Breast epithelium (tissue), 4 donors: ENCODE data around the gene PLCB4. TPM values are rescaled to one million over a fixed set of nuclear protein-coding genes. Genes with fewer than 3 reads are reported as not detected.

Source experiments
- DNase-seq, 2 donors: peaks; one replicate each; pipeline ENCODE4 v3.0.0-alpha.2; 2019; ENCODE audit warnings: low spot score in 2 of 2
- H3K27ac ChIP-seq, 2 donors: fragments of 200-600 bp; sonication (generic) in 1 of 2; one replicate each; pipeline ENCODE4 v1.5.1; 2016 to 2019; ENCODE audit warnings: mild to moderate bottlenecking in 1 of 2
- H3K27me3 ChIP-seq, 2 donors: fragments of 200-600 bp; sonication (generic) in 1 of 2; one replicate each; pipeline versions ENCODE4 v1.5.1 to v1.6.0; 2017 to 2019; ENCODE audit warnings: control low read depth in 1 of 2, mild to moderate bottlenecking in 1 of 2
- H3K36me3 ChIP-seq: fragments of 200-600 bp; one replicate; pipeline ENCODE4 v1.5.1; 2019
- H3K4me1 ChIP-seq, 2 donors: fragments of 200-600 bp; sonication (generic); one replicate each; pipeline ENCODE4 v1.5.1; 2016 to 2019; ENCODE audit warnings: control low read depth in 1 of 2
- H3K4me3 ChIP-seq, 3 donors: fragments of 200-600 bp; sonication (generic); 1 replicate in 2 of 3; 2 replicates in 1 of 3; pipeline ENCODE4 v1.5.1; 2016 to 2019; ENCODE audit warnings: mild to moderate bottlenecking in 3 of 3, moderate library complexity in 2 of 3
- H3K9me3 ChIP-seq, 2 donors: fragments of 200-600 bp; sonication (generic) in 1 of 2; one replicate each; pipeline ENCODE4 v1.5.1; 2016 to 2019; ENCODE audit warnings: control low read depth in 1 of 2
- CTCF ChIP-seq, 3 donors: fragments of 450-650 bp; IDR thresholded peaks; one replicate each; pipeline ENCODE4 v1.5.1; 2016 to 2017; ENCODE audit warnings: antibody characterized with exemption in 3 of 3, mild to moderate bottlenecking in 3 of 3, moderate library complexity in 3 of 3
- POLR2A ChIP-seq: fragments of 450-650 bp; IDR thresholded peaks from one replicate; pipeline ENCODE4 v1.6.1; 2016; ENCODE audit warnings: antibody characterized with exemption, mild to moderate bottlenecking, moderate library complexity
- POLR2AphosphoS5 ChIP-seq, 3 donors: sonication (generic); formaldehyde crosslinking; IDR thresholded peaks; one replicate each; pipeline ENCODE4 v1.6.1; 2017; ENCODE audit warnings: antibody characterized with exemption in 3 of 3
- intact Hi-C: fragments of 100-400 bp; cut with DNase I; formaldehyde crosslinking; loops from one replicate; pipeline ENCODE4 v1.15.1; 2023; ENCODE audit warnings: low total_unique reads
- total RNA-seq, 3 donors: library from RNA; depleted of rRNA; stranded (reverse); fragments of >200 nt; gene quantifications; one replicate each; pipeline ENCODE4 v1.1.0, GENCODE V29; 2016

PLCB4 gene
- total RNA-seq, 3 donors from 2014 or later: 9.4 to 17.7 (median 13.0) TPM

GRCh38 chr20:9474835-9475415 lies 406.0 kb downstream of the PLCB4 start:
- intact Hi-C loops: no loop called here
- H3K27me3 ChIP-seq: no peaks in the 10 kb centered on the region
- no peaks in the 10 kb centered on the region for H3K4me1 ChIP-seq
- no peaks in the 10 kb centered on the region for H3K9me3 ChIP-seq
- H3K27ac ChIP-seq: no peak overlapping the region
- no peak for DNase-seq
- TF ChIP-seq CTCF (IDR thresholded peaks at IDR 0.05): no peak
- TF ChIP-seq POLR2A: no peak
- TF ChIP-seq POLR2AphosphoS5 (IDR thresholded peaks at IDR 0.05): no peak
- H3K36me3 ChIP-seq: no peaks in the 10 kb centered on the region
- no peak overlapping the region for H3K4me3 ChIP-seq

GRCh38 chr20:9475456-9475855 lies 406.6 kb downstream of the PLCB4 start:
- intact Hi-C loops: no loop called here
- TF ChIP-seq CTCF (IDR thresholded peaks at IDR 0.05) (no peak), POLR2AphosphoS5 (IDR thresholded peaks at IDR 0.05) (no peak), POLR2A (no peak)
- H3K9me3 ChIP-seq: no peaks in the 10 kb centered on the region
- no peaks in the 10 kb centered on the region for H3K27me3 ChIP-seq
- no peak for DNase-seq
- no peak overlapping the region for H3K4me3 ChIP-seq
- no peaks in the 10 kb centered on the region for H3K4me1 ChIP-seq
- no peak overlapping the region for H3K27ac ChIP-seq
- H3K36me3 ChIP-seq: no peaks in the 10 kb centered on the region

- intact Hi-C loops: no loop called here
These were observed 407.3 kb downstream of the PLCB4 start for GRCh38 chr20:9476174-9476573.

GRCh38 chr20:9476637-9477036 lies 407.8 kb downstream of the PLCB4 start:
- TF ChIP-seq CTCF (IDR thresholded peaks at IDR 0.05) (no peak), POLR2AphosphoS5 (IDR thresholded peaks at IDR 0.05) (no peak), POLR2A (no peak)
- H3K27me3 ChIP-seq: no peaks in the 10 kb centered on the region
- H3K36me3 ChIP-seq: no peaks in the 10 kb centered on the region
- intact Hi-C loops: no loop called here
- DNase-seq: no peak
- H3K4me1 ChIP-seq: no peaks in the 10 kb centered on the region
- H3K4me3 ChIP-seq: no peak overlapping the region
- H3K27ac ChIP-seq: no peak overlapping the region
- no peaks in the 10 kb centered on the region for H3K9me3 ChIP-seq

More at GRCh38 chr20:9476174-9476573, 407.3 kb downstream of the PLCB4 start:
- no peaks in the 10 kb centered on the region for H3K4me1 ChIP-seq
- no peak overlapping the region for H3K27ac ChIP-seq
- DNase-seq: no peak
- no peaks in the 10 kb centered on the region for H3K36me3 ChIP-seq
- H3K4me3 ChIP-seq: no peak overlapping the region
- TF ChIP-seq POLR2AphosphoS5 (IDR thresholded peaks at IDR 0.05) (no peak), POLR2A (no peak), CTCF (IDR thresholded peaks at IDR 0.05) (no peak)
- no peaks in the 10 kb centered on the region for H3K9me3 ChIP-seq
- H3K27me3 ChIP-seq: no peaks in the 10 kb centered on the region

- no peaks in the 10 kb centered on the region for H3K36me3 ChIP-seq
- no peak for TF ChIP-seq CTCF (IDR thresholded peaks at IDR 0.05)
- TF ChIP-seq POLR2AphosphoS5 (IDR thresholded peaks at IDR 0.05): no peak
- TF ChIP-seq POLR2A: no peak
- H3K27me3 ChIP-seq: no peaks in the 10 kb centered on the region
- no peak overlapping the region for H3K27ac ChIP-seq
- H3K4me3 ChIP-seq: no peak overlapping the region
- no peak for DNase-seq
- no peaks in the 10 kb centered on the region for H3K9me3 ChIP-seq
- intact Hi-C loops: no loop called here
- no peaks in the 10 kb centered on the region for H3K4me1 ChIP-seq
These were observed 409.9 kb downstream of the PLCB4 start for GRCh38 chr20:9478771-9479170.
